HG02870 (cell line): ENCODE data around the gene PCDHGA7.
"Not testable (repeated sequence)": the region's sequence is repeated elsewhere in the genome, so short reads cannot be mapped to it uniquely, and the experiment has no call there.

ENCODE experiments used
- ATAC-seq: cut with Tn5 transposase; IDR thresholded peaks from one replicate; pipeline ENCODE4 v1.9.1; 2021; ENCODE audit warnings: mild to moderate bottlenecking, moderate library complexity; ENCODE audit not compliant: unreplicated experiment

The PCDHGA7 gene

GRCh38 chr5:141382469-141383294 lies at the start of gene PCDHGA7:
TSS of gene PCDHGA7 (plus strand) at chr5:141382742. CDS start at chr5:141382900, 158 bp downstream.
- ATAC-seq = no peak

GRCh38 chr5:141338538-141339306 lies 43.8 kb upstream of the PCDHGA7 start, which contains the start of gene PCDHGA2:
TSS of gene PCDHGA2 (plus strand) at chr5:141338760.
- ATAC-seq = no peak

- not testable (repeated sequence) for ATAC-seq
Measured at GRCh38 chr5:141340781-141341354, 41.7 kb upstream of the PCDHGA7 start.

GRCh38 chr5:141342773-141343172 lies 39.8 kb upstream of the PCDHGA7 start:
- no peak for ATAC-seq

GRCh38 chr5:141343242-141343952 lies 39.1 kb upstream of the PCDHGA7 start, which contains the start of gene PCDHGA3:
TSS of gene PCDHGA3 (plus strand) at chr5:141343829. CDS start at chr5:141344034, 205 bp downstream.
- no peak for ATAC-seq

- no peak for ATAC-seq
Measured at GRCh38 chr5:141343953-141344463, 38.5 kb upstream of the PCDHGA7 start.

GRCh38 chr5:141345327-141345726 lies 37.2 kb upstream of the PCDHGA7 start:
- ATAC-seq = no peak

GRCh38 chr5:141346017-141346416 lies 36.5 kb upstream of the PCDHGA7 start:
- ATAC-seq = not testable (repeated sequence)

GRCh38 chr5:141349917-141350619 lies 32.5 kb upstream of the PCDHGA7 start, which contains the start of gene PCDHGB1:
TSS of gene PCDHGB1 (plus strand) at chr5:141350099. CDS start at chr5:141350261, 162 bp downstream.
- no peak for ATAC-seq

- ATAC-seq = no peak
Measured at GRCh38 chr5:141351591-141351990, 31.0 kb upstream of the PCDHGA7 start.

- ATAC-seq = no peak
Measured at GRCh38 chr5:141354900-141355469, 27.6 kb upstream of the PCDHGA7 start, which contains the start of gene PCDHGA4. TSS of gene PCDHGA4 (plus strand) at chr5:141355021. CDS start at chr5:141355108, 87 bp downstream.

- no peak for ATAC-seq
Measured at GRCh38 chr5:141355641-141356040, 26.9 kb upstream of the PCDHGA7 start.

GRCh38 chr5:141356133-141356532 lies 26.4 kb upstream of the PCDHGA7 start:
- no peak for ATAC-seq

- ATAC-seq = no peak
Measured at GRCh38 chr5:141356950-141357349, 25.6 kb upstream of the PCDHGA7 start.

- peak; percentile 70 for ATAC-seq
Measured at GRCh38 chr5:141359790-141360426, 22.6 kb upstream of the PCDHGA7 start, which contains the start of gene PCDHGB2. TSS of gene PCDHGB2 (plus strand) at chr5:141359994. CDS start at chr5:141360136, 142 bp downstream.

- no peak for ATAC-seq
Measured at GRCh38 chr5:141360685-141361084, 21.9 kb upstream of the PCDHGA7 start.

GRCh38 chr5:141362719-141363118 lies 19.8 kb upstream of the PCDHGA7 start:
- no peak for ATAC-seq

GRCh38 chr5:141363952-141364660 lies 18.4 kb upstream of the PCDHGA7 start, which contains the start of gene PCDHGA5:
TSS of gene PCDHGA5 (plus strand) at chr5:141364162. CDS start at chr5:141364331, 169 bp downstream.
- ATAC-seq = no peak
